ENCODE results near the gene ANGPTL4. TPM values are rescaled to one million over a fixed set of nuclear protein-coding genes. Genes with fewer than 3 reads are reported as not detected.
A peak's percentile ranks its signal among the peaks of the same experiment; 100 is the strongest.

The ANGPTL4 gene
- total and polyA plus RNA-seq, 9 of the 15 experiments (the other 6 are each of a cell fraction or from before 2014, with no cell fraction given): 0.05 to 0.77 (median 0.22) TPM; not detected in 4

- Histone ChIP-seq H3K4me2 (ENCODE audit: insufficient read depth, low read length) (peak overlapping the region; percentile 99), H3K27ac (ENCODE audit: extremely low read depth, low read depth, low read length) (peak overlapping the region; percentile 94), H3K27me3 (ENCODE audit: control insufficient read depth in 2 of 2, insufficient read depth in 2 of 2, low read length in 2 of 2) (no peaks in the 10 kb centered on the region), H3K9ac (ENCODE audit: insufficient read depth in 1 of 2, low read depth in 2 of 2, low read length in 2 of 2) (peak overlapping the region; percentile 99 to 100), H3K4me1 (replicated peaks in 1 of 2; ENCODE audit: control insufficient read depth in 2 of 2, insufficient read depth in 2 of 2, low read length in 2 of 2) (peaks cover 17 to 27% of the 10 kb centered on the region in 2 experiments), H2AFZ (ENCODE audit: low read depth, low read length) (no peak overlapping the region), H3K4me3 (peak overlapping the region; percentile 99), H4K20me1 (replicated peaks; ENCODE audit: control insufficient read depth, insufficient read depth, low read length) (peaks cover 26% of the 10 kb centered on the region; the same call in 1 of the 2 replicates), H3K79me2 (ENCODE audit: control insufficient read depth, insufficient read depth, low read length) (peaks cover 50% of the 10 kb centered on the region), H3K9me3 (replicated peaks; ENCODE audit: control insufficient read depth, insufficient read depth, low read depth, low read length) (no peaks in the 10 kb centered on the region), H3K9me1 (ENCODE audit: control insufficient read depth, insufficient read depth, low read length) (no peaks in the 10 kb centered on the region), H3K36me3 (ENCODE audit: control insufficient read depth, insufficient read depth, low read length) (peaks cover 61% of the 10 kb centered on the region)
- TF ChIP-seq SUPT5H (IDR thresholded peaks at IDR 0.05): 0 out of 2 replicates have a peak, but pooled peaks have one; percentile 13
- TF ChIP-seq COPS2 (conservative IDR thresholded peaks at IDR 0.05): no peak
- no peak for TF ChIP-seq TAF1 (IDR thresholded peaks at IDR 0.05; ENCODE audit: control insufficient read depth, extremely low read depth, insufficient read depth, low read length, severe bottlenecking)
- TF ChIP-seq PHB2 (IDR thresholded peaks at IDR 0.05; ENCODE audit: low read depth): no peak
- ATAC-seq: no peak
- in situ Hi-C loops (cut with MboI): no loop called here
- no peak for DNase-seq (ENCODE audit: extremely low read depth in 1 of 4, low spot score in 3 of 4)
- 71% methylated on average over 19 of the region's 19 CpGs for WGBS (ENCODE audit: insufficient coverage, low coverage, missing lambda C conversion rate)
- intact Hi-C loops (cut with micrococcal nuclease): loop anchor here (10.0 kb wide), 1 partner anchor 55 kb away; no protein-coding TSS in a partner anchor
- ChIA-PET CTCF (ENCODE audit: low intra/inter-chr PET ratio) (interaction anchor here (0.7 to 1.1 kb wide), 3 partner anchors 50 to 306 kb away, joined by 3 read pairs; no protein-coding TSS in a partner anchor), POLR2A (interaction anchor here (0.7 to 2.9 kb wide), 8 partner anchors 8 to 312 kb away, joined by 3 to 20 read pairs (median 4); no protein-coding TSS in a partner anchor)
- BruUV-seq (replicated peaks): TSS peak; percentile 74
- FAIRE-seq: no peak
These were observed 44.0 kb upstream of the ANGPTL4 start for GRCh38 chr19:8319807-8320520.
